ENCODE measurements around the gene MRAP.
"Not testable (repeated sequence)": the region's sequence is repeated elsewhere in the genome, so short reads cannot be mapped to it uniquely, and the experiment has no call there.

The MRAP gene

GRCh38 chr21:32298148-32298559 is 501 bp upstream of the MRAP start:
- intact Hi-C loops (cut with DNase I): no loop called here
- no peak for DNase-seq

- DNase-seq: peak in 1 of 10 donors; percentile 9
- intact Hi-C loops (cut with DNase I): no loop called here
Observed at GRCh38 chr21:32299695-32300094, 1.0 kb downstream of the MRAP start.

GRCh38 chr21:32300117-32300681 is 1.5 kb downstream of the MRAP start:
- DNase-seq: peak in 2 of 10 donors; percentile 62 to 73
- intact Hi-C loops (cut with DNase I): no loop called here

DNA sequence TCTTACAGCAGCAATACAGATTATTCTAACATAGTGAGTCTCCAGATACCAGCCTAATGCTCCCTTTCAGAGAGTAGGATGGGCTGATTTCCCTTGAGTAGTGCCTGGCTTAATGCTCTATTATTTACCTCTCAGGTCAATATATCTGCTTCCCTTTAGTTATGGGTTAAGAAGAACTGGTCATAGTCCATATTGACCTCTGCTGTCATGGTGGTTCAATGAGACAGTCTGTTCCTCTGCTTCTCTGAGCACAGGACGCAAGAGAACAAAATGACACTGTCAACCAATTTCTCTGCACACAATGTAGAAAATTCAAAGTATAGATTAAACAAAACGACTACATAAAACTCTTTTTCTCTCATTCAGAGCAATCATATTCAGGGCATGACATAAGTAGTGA is 2.9 kb downstream of the MRAP start:
- intact Hi-C loops (cut with DNase I): no loop called here
- DNase-seq: no peak

- intact Hi-C loops (cut with DNase I): no loop called here
- peak in 1 of 10 donors; percentile 8 for DNase-seq
Observed at GRCh38 chr21:32302560-32302959, 3.9 kb downstream of the MRAP start.

DNA sequence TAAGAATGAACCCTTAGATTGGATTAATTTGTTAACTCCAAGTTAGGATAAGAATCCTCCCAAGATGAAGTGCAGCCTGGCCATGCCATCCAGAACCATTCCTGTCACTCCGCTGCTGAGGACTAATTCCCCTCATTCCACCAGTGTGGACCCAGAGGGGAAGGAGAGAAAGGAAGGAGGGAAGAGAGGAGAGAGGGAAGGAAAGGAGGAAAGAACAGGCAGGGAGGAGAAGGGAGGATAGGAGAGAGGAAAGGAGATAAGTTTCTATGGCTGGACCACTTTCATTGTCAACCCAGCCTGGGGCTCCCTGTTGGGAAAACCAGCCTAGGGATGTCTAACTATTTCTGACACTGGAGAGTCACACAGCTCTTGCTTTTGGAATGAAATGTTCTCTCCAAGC is 4.7 kb downstream of the MRAP start:
- intact Hi-C loops (cut with DNase I): no loop called here
- DNase-seq: no peak

DNA sequence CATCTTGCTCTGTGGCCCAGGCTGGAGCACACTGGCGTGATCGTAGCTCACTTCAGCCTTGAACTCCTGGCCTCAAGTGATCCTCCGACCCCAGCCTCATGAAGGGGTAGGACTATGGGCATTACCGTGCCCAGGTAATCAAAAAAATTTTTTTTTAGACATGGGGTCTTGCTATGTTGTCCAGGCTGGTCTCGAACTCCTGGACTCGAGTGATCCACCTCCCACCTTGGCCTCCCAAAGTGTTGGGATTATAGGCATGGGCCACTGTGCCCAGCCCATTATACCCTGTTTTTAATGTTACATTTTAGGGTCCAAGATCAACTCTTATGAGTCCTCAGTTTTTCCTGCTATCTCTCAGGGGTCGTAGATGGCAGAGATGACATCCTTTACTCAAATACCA is 6.3 kb downstream of the MRAP start:
- DNase-seq: no peak
- intact Hi-C loops (cut with DNase I): no loop called here

DNA sequence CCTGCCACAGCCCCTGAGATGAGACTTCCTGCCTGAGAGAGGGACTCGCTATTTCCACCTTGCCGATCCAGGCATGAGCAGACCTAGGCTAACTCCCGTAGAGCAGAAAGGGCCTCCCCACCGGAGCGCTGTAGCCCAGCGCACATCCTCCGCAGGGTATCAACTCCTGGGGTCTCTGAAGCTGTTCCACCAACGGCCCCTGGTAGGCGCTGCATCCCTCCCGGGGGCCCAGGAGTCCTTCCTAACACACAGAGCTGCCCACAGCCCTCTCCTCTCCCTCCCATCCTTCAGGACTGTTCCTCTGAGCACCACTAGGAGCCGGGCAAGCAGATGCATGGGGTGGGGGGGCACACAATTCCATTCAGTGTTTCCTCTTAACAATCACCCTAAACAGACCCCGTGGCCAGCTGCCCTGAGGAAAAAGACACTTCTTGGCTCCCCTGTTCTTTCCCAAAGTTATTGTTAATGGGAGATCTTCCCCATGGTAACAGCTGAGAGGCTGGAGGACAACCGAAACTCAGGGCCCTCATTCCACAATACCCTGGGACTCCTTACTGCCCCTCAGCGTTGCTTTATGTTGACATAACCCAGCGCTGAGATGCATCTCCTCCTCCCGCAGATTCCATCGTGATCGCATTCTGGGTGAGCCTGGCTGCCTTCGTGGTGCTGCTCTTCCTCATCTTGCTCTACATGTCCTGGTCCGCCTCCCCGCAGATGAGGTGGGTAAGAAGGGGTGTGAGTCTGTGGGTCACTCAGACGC is 7.5 kb downstream of the MRAP start:
- DNase-seq: peak in 9 of 10 donors; percentile 59 to 97 (median 75)
- intact Hi-C loops (cut with DNase I): no loop called here

DNA sequence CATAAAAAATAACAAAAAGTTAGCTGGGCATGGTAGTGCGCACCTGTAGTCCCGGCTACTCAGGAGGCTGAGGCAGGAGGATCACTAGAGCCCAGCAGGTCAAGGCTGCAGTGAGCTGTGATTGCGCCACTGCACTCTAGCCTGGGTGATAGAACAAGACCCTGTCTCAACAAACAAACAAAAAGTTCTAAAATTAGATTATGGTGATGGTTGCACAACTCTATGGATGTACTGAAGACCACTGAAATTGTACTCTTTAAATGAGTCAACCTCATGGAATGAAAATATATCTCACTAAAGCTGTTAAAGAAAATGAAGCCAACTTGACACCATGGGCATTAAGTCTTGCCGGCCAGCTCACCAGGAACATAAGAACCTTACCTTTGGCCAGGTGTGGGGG is 9.1 kb downstream of the MRAP start:
- DNase-seq: no peak
- intact Hi-C loops (cut with DNase I): no loop called here

- no peak for DNase-seq
- intact Hi-C loops (cut with DNase I): no loop called here
Observed at GRCh38 chr21:32308696-32309095, 10.0 kb downstream of the MRAP start.

GRCh38 chr21:32309906-32310460 is 11.3 kb downstream of the MRAP start:
- intact Hi-C loops (cut with DNase I): no loop called here

GRCh38 chr21:32310976-32311375 is 12.3 kb downstream of the MRAP start:
- intact Hi-C loops (cut with DNase I): not testable (repeated sequence)

More at GRCh38 chr21:32309906-32310460, 11.3 kb downstream of the MRAP start:
- no peak for DNase-seq

DNA sequence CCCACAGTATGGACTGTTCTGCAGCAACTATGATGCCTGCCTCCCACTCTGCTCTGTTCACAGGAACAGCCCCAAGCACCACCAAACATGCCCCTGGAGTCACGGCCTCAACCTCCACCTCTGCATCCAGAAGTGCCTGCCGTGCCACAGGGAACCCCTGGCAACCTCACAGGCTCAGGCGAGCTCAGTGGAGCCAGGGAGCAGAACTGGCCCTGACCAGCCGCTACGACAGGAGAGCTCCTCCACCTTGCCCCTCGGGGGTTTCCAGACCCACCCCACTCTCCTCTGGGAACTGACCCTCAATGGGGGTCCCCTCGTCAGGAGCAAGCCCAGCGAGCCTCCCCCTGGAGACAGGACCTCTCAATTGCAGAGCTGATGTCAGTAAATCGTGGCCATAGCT is 13.0 kb downstream of the MRAP start:
- intact Hi-C loops (cut with DNase I): no loop called here
- no peak for DNase-seq

More at GRCh38 chr21:32310976-32311375, 12.3 kb downstream of the MRAP start:
- not testable (repeated sequence) for DNase-seq

- intact Hi-C loops (cut with DNase I): no loop called here
- DNase-seq: no peak
Observed at GRCh38 chr21:32312326-32312725, 13.7 kb downstream of the MRAP start.

GRCh38 chr21:32312976-32313375 is 14.3 kb downstream of the MRAP start:
- DNase-seq: no peak

GRCh38 chr21:32314806-32315205 is 16.2 kb downstream of the MRAP start:
- intact Hi-C loops (cut with DNase I): no loop called here

More at GRCh38 chr21:32312976-32313375, 14.3 kb downstream of the MRAP start:
- intact Hi-C loops (cut with DNase I): no loop called here

DNA sequence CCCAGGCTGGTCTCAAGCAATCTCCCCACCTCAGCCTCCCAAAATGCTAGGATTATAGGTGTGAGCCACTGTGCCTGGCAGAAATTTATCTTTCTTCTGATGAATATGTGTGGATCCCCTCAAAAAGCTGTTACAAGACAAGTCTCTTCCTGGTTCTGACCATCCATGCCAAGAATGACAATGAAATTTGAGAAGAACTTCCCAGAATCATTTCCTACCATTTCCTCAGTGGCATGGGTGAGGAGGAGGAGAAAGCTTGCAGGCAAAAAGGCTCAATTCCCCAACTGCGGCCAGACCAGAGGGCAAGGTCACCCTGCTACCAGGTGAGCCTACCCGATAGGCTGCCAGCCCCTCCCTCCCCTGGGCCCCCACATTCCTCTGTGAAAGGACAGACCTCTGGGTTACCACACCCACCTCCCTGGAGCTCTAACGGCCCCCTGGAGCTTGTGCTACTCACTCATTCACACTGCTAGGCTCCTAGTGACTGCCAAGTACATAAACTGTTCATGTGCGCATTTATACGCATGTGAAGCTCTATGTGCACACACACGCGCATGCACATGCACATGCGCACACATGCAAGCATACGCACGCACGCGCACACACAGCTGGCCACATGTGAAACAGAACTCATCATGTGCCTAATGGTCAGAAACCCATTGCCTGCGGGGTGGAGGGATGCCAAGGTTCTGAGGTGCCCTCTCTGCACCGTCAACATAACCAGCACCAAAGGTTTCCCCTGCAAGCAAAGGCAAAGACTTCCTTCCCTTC is 17.0 kb downstream of the MRAP start:
- no peak for DNase-seq
- intact Hi-C loops (cut with DNase I): no loop called here

More at GRCh38 chr21:32314806-32315205, 16.2 kb downstream of the MRAP start:
- no peak for DNase-seq

DNA sequence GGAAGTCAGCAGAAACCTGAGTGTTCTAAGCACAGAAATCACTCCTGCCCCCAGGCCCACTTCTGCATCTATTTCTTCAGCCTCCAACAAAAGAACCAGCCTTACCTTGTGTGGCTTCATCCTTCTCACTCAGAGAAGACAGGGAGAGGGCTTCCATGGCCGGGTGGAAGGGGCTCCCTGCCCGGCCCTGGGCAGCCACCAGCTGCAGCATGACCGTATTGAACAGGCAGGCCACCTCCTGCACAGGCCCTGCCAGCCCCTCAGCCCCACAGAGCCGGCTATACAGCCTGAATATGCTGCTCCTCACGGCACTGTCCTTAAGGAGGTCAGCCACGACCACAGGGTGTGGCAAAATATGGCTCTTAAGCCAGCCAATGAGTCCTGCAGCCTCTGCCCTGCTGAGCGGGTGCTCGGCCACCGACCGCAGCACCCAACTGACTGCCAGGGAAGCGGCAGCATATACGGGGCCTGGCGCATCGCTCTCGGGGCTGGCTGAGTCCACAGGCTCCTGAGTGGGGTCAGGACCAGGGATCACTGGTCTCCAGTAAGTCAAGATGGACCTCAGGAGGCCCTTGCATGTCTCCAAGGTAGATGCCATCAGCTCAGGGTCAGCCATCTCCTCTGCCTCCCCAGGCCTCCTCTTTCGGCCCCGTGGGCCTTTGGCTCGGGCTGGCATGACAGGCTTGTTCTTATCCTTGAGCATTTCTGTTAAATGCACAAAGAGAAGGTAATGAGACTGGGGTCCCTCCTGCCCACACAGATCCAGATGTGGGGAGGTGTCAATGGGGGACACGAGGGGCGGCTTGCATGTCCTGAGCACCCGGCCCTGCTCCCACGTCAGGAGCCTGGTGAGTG is 17.9 kb downstream of the MRAP start:
- no peak for DNase-seq
- intact Hi-C loops (cut with DNase I): no loop called here

DNA sequence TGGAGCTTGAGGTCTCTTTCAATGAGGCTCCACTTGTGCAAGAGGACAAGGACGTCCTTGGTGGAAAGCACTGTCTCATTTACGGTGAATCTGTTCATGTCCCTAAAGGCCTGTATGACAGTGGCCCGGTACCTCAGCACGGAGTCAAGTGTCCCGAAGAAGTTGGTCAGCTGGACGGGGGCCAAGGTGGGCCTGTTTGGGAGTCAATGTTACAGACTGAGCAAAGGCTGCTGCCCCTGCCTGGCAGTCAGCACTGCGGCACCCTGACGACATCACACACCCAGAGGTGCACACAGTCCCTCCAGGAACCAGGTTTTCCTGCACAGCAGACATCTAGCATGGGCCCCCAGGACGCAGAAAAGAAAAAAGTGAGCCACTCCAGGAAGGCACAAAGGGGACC is 19.1 kb downstream of the MRAP start:
- intact Hi-C loops (cut with DNase I): no loop called here
- no peak for DNase-seq

- DNase-seq: peak in 1 of 10 donors; percentile 86
- intact Hi-C loops (cut with DNase I): no loop called here
Observed at GRCh38 chr21:32319012-32319411, 20.4 kb downstream of the MRAP start.

Measured in posterior cingulate gyrus (tissue), 11 donors.